B cell (primary cell): ENCODE results near the gene RRAS2. TPM values are rescaled to one million over a fixed set of nuclear protein-coding genes. Genes with fewer than 3 reads are reported as not detected.

ENCODE experiments used
- ATAC-seq: fragments of 200-7000 bp; cut with Tn5 transposase; one replicate; pipeline ENCODE4 v1.10.0; 2021; ENCODE audit warnings: low read depth, mild to moderate bottlenecking, moderate number of reproducible peaks, moderate library complexity
- CTCF ChIA-PET: fragments of 350-600 bp; sonication (Branson Sonifier 250); formaldehyde crosslinking; loops from one replicate; lab custom pipeline; 2021; ENCODE audit warnings: antibody characterized with exemption, inconsistent platforms; lab: Charles Lee
- POLR2A ChIA-PET: fragments of 350-600 bp; sonication (Branson Sonifier 250); formaldehyde crosslinking; loops from one replicate; lab custom pipeline; 2021; ENCODE audit warnings: antibody characterized with exemption; lab: Charles Lee
- DNase-seq: peaks from one replicate; pipeline ENCODE4 v3.0.0; 2013
- H2AFZ ChIP-seq: 2 replicates; pipeline ENCODE4 v1.6.1; 2012; ENCODE audit warnings: mild to moderate bottlenecking, low read depth, low read length; ENCODE audit not compliant: insufficient read depth, poor library complexity, severe bottlenecking
- H3K27ac ChIP-seq, 2 donors: 1 replicate in 1 of 2; 2 replicates in 1 of 2; pipeline ENCODE4 v1.5.1; 2012 to 2013; ENCODE audit warnings: low read length in 2 of 2, mild to moderate bottlenecking in 2 of 2, moderate library complexity in 1 of 2
- H3K27me3 ChIP-seq, 4 experiments: fragments of 200-600 bp in 1 of 4; sonication (generic) in 1 of 4; replicated peaks in 1 of 4; 1 replicate in 2 of 4; 2 replicates in 2 of 4; pipeline versions ENCODE4 v1.6.1 to v1.7.0; 2013 to 2016; ENCODE audit warnings: low read length in 3 of 4, mild to moderate bottlenecking in 2 of 4, mixed read lengths in 1 of 4, moderate library complexity in 1 of 4; ENCODE audit not compliant: insufficient read depth in 4 of 4, control insufficient read depth in 3 of 4; ENCODE audit errors: control extremely low read depth in 1 of 4
- H3K36me3 ChIP-seq, 2 experiments: replicated peaks in 1 of 2; 1 replicate in 1 of 2; 2 replicates in 1 of 2; pipeline versions ENCODE4 v1.6.1 to v1.7.1; 2013; ENCODE audit warnings: low read length in 1 of 2; ENCODE audit not compliant: insufficient read depth in 2 of 2, control insufficient read depth in 1 of 2; ENCODE audit errors: control extremely low read depth in 1 of 2, extremely low read depth in 1 of 2
- H3K4me1 ChIP-seq, 2 donors: fragments of 200-600 bp in 1 of 2; sonication (generic) in 1 of 2; 1 replicate in 1 of 2; 2 replicates in 1 of 2; pipeline versions ENCODE4 v1.5.1 to v1.6.1; 2013 to 2017; ENCODE audit warnings: low read length in 2 of 2; ENCODE audit not compliant: control insufficient read depth in 2 of 2, insufficient read depth in 2 of 2
- H3K4me2 ChIP-seq: replicated peaks from 2 replicates; pipeline ENCODE3; 2012; ENCODE audit warnings: mild to moderate bottlenecking, low read depth, low read length; ENCODE audit not compliant: poor library complexity, severe bottlenecking
- H3K4me3 ChIP-seq, 5 experiments: fragments of 200-600 bp in 1 of 5; sonication (generic) in 1 of 5; 1 replicate in 3 of 5; 2 replicates in 2 of 5; pipeline versions ENCODE4 v1.5.1 to v1.7.0; 2011 to 2016; ENCODE audit warnings: low read length in 4 of 5, mild to moderate bottlenecking in 4 of 5, low read depth in 2 of 5, control low read depth in 1 of 5, moderate library complexity in 1 of 5; ENCODE audit not compliant: insufficient read depth in 1 of 5; ENCODE audit errors: control extremely low read depth in 1 of 5, extremely low read depth in 1 of 5
- H3K79me2 ChIP-seq: fragments of 200-600 bp; sonication (generic); one replicate; pipeline ENCODE4 v1.6.0; 2016; ENCODE audit warnings: low read length; ENCODE audit not compliant: control insufficient read depth, insufficient read depth
- H3K9ac ChIP-seq: fragments of 200-600 bp; sonication (generic); 2 replicates; pipeline ENCODE4 v1.6.1; 2017; ENCODE audit warnings: mild to moderate bottlenecking, low read length, moderate library complexity
- H3K9me3 ChIP-seq, 3 donors: one replicate each; pipeline versions ENCODE4 v1.6.1 to v1.7.1; 2013; ENCODE audit warnings: low read length in 2 of 3; ENCODE audit not compliant: control insufficient read depth in 2 of 3, insufficient read depth in 1 of 3; ENCODE audit errors: control extremely low read depth in 1 of 3
- H4K20me1 ChIP-seq: 2 replicates; pipeline ENCODE4 v1.6.0; 2012; ENCODE audit warnings: mild to moderate bottlenecking, low read length; ENCODE audit not compliant: insufficient read depth, control insufficient read depth, poor library complexity, severe bottlenecking
- H3K27ac Mint-ChIP-seq: one replicate; pipeline ENCODE4 v1.8.0; 2021; ENCODE audit warnings: mixed read lengths
- H3K27me3 Mint-ChIP-seq: one replicate; pipeline ENCODE4 v1.8.0; 2021; ENCODE audit warnings: mixed read lengths
- H3K4me1 Mint-ChIP-seq: one replicate; pipeline ENCODE4 v1.8.0; 2021; ENCODE audit warnings: mixed read lengths
- H3K4me3 Mint-ChIP-seq: one replicate; pipeline ENCODE4 v1.8.0; 2021; ENCODE audit warnings: mixed read lengths
- H3K9me3 Mint-ChIP-seq: one replicate; pipeline ENCODE4 v1.8.0; 2022; ENCODE audit warnings: mixed read lengths; ENCODE audit not compliant: insufficient read depth
- EZH2 ChIP-seq: IDR thresholded peaks from 2 replicates; pipeline ENCODE4 v1.6.1; 2012; ENCODE audit warnings: borderline replicate concordance, low read depth, mild to moderate bottlenecking, moderate library complexity, low read length; ENCODE audit not compliant: insufficient read depth, poor library complexity, severe bottlenecking
- WGBS: methylation state at CpG from one replicate; pipeline ENCODE4 v1.1.5; 2013; ENCODE audit warnings: missing lambda C conversion rate; ENCODE audit not compliant: insufficient coverage; 5-methylcytosine and 5-hydroxymethylcytosine counted together
- intact Hi-C: fragments of 100-400 bp; cut with micrococcal nuclease; formaldehyde crosslinking; loops from one replicate; pipeline ENCODE4 v1.10.0; 2022
- polyA plus RNA-seq: library from polyadenylated mRNA; depleted of rRNA; stranded (reverse); fragments of >200 nt; gene quantifications from 2 replicates; pipeline ENCODE4 v1.2.3, GENCODE V29; 2012
- total RNA-seq, 2 donors: library from RNA; stranded (reverse); fragments of 120-200 nt in 1 of 2; gene quantifications; 1 replicate in 1 of 2; 2 replicates in 1 of 2; pipeline versions ENCODE4 v1.2.3 to v1.2.4, GENCODE V29; 2013 to 2022
- TF ChIP-seq, protein P1 (sequence below): fragments of 200-600 bp; IDR thresholded peaks from one replicate; pipeline ENCODE4 v1.8.0; 2022; ENCODE audit warnings: antibody characterized with exemption, mild to moderate bottlenecking

RRAS2 gene
- total and polyA plus RNA-seq, 2 donors (not counting 1 experiment from before 2014, with no cell fraction given), result 31.8 to 72.4 TPM

DNA sequence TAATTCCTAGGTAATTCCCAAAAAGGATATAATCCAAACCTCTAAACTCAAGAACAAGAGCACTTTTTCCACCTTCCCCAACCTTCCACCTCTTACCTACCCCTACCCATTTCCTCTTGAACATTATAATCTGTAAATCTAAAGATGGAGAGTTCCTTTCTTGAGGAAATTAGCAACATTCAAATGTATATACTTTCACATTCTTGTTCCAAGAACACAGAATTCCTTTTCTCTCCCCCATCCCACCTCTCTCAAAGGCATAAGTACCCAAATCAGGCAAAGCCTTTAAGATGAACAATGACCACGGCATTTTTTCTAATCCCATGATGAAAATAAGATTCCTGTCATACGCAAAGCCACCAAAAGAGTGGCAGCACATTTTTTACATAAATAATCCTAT is 18.3 kb downstream of the RRAS2 start:
- Histone ChIP-seq H3K4me1 (peaks cover 54 to 78% of the 10 kb centered on the region in 2 donors), H3K9ac (no peak overlapping the region), H3K27ac (peak overlapping the region; percentile 61 to 76), H3K4me3 (no peak overlapping the region), H2AFZ (no peak overlapping the region), H4K20me1 (peaks cover 4% of the 10 kb centered on the region), H3K27me3 (no peaks in the 10 kb centered on the region), H3K79me2 (peaks cover 99% of the 10 kb centered on the region), H3K36me3 (peaks cover 0 to 2% of the 10 kb centered on the region in 2 experiments), H3K4me2 (peak overlapping the region; percentile 21), H3K9me3 (peaks cover 9 to 13% (median 11%) of the 10 kb centered on the region in 3 donors)
- Mint-ChIP-seq H3K27ac (peak overlapping the region; percentile 78), H3K4me3 (peak overlapping the region; percentile 33), H3K27me3 (no peaks in the 10 kb centered on the region), H3K4me1 (peaks cover 76% of the 10 kb centered on the region), H3K9me3 (peaks cover 11% of the 10 kb centered on the region)
- POLR2A ChIA-PET, result no interaction called here
- intact Hi-C loops, result no loop called here
- TF ChIP-seq EZH2, result no peak
- TF ChIP-seq, protein P1, sequence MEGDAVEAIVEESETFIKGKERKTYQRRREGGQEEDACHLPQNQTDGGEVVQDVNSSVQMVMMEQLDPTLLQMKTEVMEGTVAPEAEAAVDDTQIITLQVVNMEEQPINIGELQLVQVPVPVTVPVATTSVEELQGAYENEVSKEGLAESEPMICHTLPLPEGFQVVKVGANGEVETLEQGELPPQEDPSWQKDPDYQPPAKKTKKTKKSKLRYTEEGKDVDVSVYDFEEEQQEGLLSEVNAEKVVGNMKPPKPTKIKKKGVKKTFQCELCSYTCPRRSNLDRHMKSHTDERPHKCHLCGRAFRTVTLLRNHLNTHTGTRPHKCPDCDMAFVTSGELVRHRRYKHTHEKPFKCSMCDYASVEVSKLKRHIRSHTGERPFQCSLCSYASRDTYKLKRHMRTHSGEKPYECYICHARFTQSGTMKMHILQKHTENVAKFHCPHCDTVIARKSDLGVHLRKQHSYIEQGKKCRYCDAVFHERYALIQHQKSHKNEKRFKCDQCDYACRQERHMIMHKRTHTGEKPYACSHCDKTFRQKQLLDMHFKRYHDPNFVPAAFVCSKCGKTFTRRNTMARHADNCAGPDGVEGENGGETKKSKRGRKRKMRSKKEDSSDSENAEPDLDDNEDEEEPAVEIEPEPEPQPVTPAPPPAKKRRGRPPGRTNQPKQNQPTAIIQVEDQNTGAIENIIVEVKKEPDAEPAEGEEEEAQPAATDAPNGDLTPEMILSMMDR, result no peak
- no peak for DNase-seq
- WGBS, result 80% methylated on average over 1 of the region's 2 CpGs
- CTCF ChIA-PET, result interaction anchor here (1.1 to 1.5 kb wide), 2 partner anchors 9 to 40 kb away, joined by 4 to 8 read pairs; no protein-coding TSS in a partner anchor
- no peak for ATAC-seq

DNA sequence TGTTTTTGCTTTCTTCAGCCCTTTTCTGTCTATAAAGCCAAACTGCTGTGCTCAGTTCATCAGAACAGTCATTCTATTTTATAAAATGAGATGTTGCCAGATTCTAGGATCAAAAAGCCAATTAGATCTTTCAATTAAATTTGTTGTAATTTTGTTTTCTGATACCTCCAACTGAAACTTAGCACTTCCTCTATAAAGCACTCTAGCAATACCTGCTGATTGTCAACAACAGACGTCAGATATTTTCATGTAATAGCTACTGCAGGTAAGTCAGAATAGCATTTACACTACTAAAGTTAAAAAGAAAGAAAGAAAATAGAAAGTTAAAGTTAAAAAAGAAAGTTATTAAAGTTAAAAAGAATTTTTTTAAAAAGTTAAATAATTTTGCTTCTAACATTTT is 19.6 kb downstream of the RRAS2 start:
- ATAC-seq (peak; percentile 55), DNase-seq (peak; percentile 61)
- TF ChIP-seq, protein P1, result no peak
- no peak for TF ChIP-seq EZH2
- no CpG with 5 or more reads among the region's 1 CpG for WGBS
- intact Hi-C loops, result loop anchor here (1.0 to 10.0 kb wide), 2 partner anchors 8 to 1065 kb away; partner anchors contain the start of gene BMAL1
- Mint-ChIP-seq H3K27ac (peak overlapping the region; percentile 78), H3K9me3 (peaks cover 11% of the 10 kb centered on the region), H3K27me3 (no peaks in the 10 kb centered on the region), H3K4me1 (peaks cover 77% of the 10 kb centered on the region), H3K4me3 (peak overlapping the region; percentile 58)
- H3K4me3 ChIP-seq, result peak overlapping the region in 1 of 5 experiments; percentile 32
- H3K4me1 ChIP-seq, result peaks cover 60 to 78% of the 10 kb centered on the region in 2 donors
- POLR2A ChIA-PET, result no interaction called here
- H4K20me1 ChIP-seq, result peaks cover 11% of the 10 kb centered on the region
- H3K79me2 ChIP-seq, result peaks cover 99% of the 10 kb centered on the region
- no peak overlapping the region for H3K9ac ChIP-seq
- peaks cover 7 to 13% (median 11%) of the 10 kb centered on the region in 3 donors for H3K9me3 ChIP-seq
- peak overlapping the region; percentile 61 to 76 for H3K27ac ChIP-seq
- H3K4me2 ChIP-seq, result peak overlapping the region; percentile 58
- H3K36me3 ChIP-seq, result peaks cover 0 to 2% of the 10 kb centered on the region in 2 experiments
- H2AFZ ChIP-seq, result no peak overlapping the region
- CTCF ChIA-PET, result interaction anchor here (0.7 to 2.1 kb wide), 7 partner anchors 7 to 116 kb away, joined by 3 to 12 read pairs (median 7); no protein-coding TSS in a partner anchor
- no peaks in the 10 kb centered on the region for H3K27me3 ChIP-seq
